Transverse colon (tissue), 3 donors: ENCODE measurements around the gene TBCD.

Source experiments
- CTCF ChIP-seq, 5 experiments: fragments of 200-600 bp in 3 of 5; fragments of 450-650 bp in 2 of 5; sonication (generic) in 3 of 5; IDR thresholded peaks; 1 replicate in 2 of 5; 2 replicates in 3 of 5; pipeline ENCODE4 v1.5.1; 2016 to 2017; ENCODE audit warnings: antibody characterized with exemption in 5 of 5, inconsistent platforms in 3 of 5, mild to moderate bottlenecking in 2 of 5, moderate library complexity in 1 of 5
- EP300 ChIP-seq: sonication (generic); formaldehyde crosslinking; IDR thresholded peaks from one replicate; pipeline ENCODE4 v1.6.1; 2017; ENCODE audit warnings: antibody characterized with exemption, low read depth

- TF ChIP-seq CTCF (IDR thresholded peaks at IDR 0.05) (no peak), EP300 (no peak)
These were observed 213.5 kb downstream of the TBCD start for GRCh38 chr17:82965371-82965770.
